HEK293T (cell line): ENCODE measurements around the gene TOR1AIP1.

Experiments
- CTCF ChIA-PET: fragments of 350-600 bp; formaldehyde crosslinking; extraction: SDS; loops from one replicate; lab custom pipeline; 2021; ENCODE audit warnings: antibody characterized with exemption, inconsistent platforms; lab: Yijun Ruan, JAX
- POLR2A ChIA-PET: fragments of 350-600 bp; formaldehyde crosslinking; extraction: SDS; loops from one replicate; lab custom pipeline; 2020; ENCODE audit warnings: antibody characterized with exemption, inconsistent platforms; lab: Yijun Ruan, JAX
- DNase-seq: peaks from one replicate; pipeline ENCODE4 v3.0.0; 2012; ENCODE audit warnings: mixed read lengths; ENCODE audit errors: extremely low spot score
- ARNT ChIP-seq: fragments of 450-650 bp; IDR thresholded peaks from 2 replicates; pipeline ENCODE4 v1.6.1; 2017; ENCODE audit warnings: mild to moderate bottlenecking
- BHLHE40 ChIP-seq: fragments of 450-650 bp; IDR thresholded peaks from 2 replicates; pipeline ENCODE4 v1.6.1; 2016; ENCODE audit warnings: mild to moderate bottlenecking, moderate library complexity, borderline replicate concordance
- CTBP1 ChIP-seq: fragments of 450-650 bp; IDR thresholded peaks from 2 replicates; pipeline ENCODE4 v1.6.1; 2016; ENCODE audit warnings: borderline replicate concordance
- ELF4 ChIP-seq: fragments of 450-650 bp; IDR thresholded peaks from 2 replicates; pipeline ENCODE4 v1.6.1; 2017; ENCODE audit warnings: antibody characterized with exemption
- FOXA1 ChIP-seq: fragments of 450-650 bp; IDR thresholded peaks from 2 replicates; pipeline ENCODE4 v1.6.1; 2016; ENCODE audit warnings: mild to moderate bottlenecking
- FOXK2 ChIP-seq: fragments of 450-650 bp; IDR thresholded peaks from 2 replicates; pipeline ENCODE4 v1.6.1; 2016; ENCODE audit warnings: mild to moderate bottlenecking
- FOXM1 ChIP-seq: fragments of 450-650 bp; IDR thresholded peaks from 2 replicates; pipeline ENCODE4 v1.6.1; 2017; ENCODE audit warnings: mild to moderate bottlenecking, borderline replicate concordance
- HDGF ChIP-seq: fragments of 450-650 bp; IDR thresholded peaks from 2 replicates; pipeline ENCODE4 v1.6.1; 2017; ENCODE audit warnings: antibody characterized with exemption, borderline replicate concordance
- L3MBTL2 ChIP-seq: fragments of 450-650 bp; conservative IDR thresholded peaks from 2 replicates; pipeline ENCODE4 v1.6.1; 2016; ENCODE audit warnings: mild to moderate bottlenecking
- LEF1 ChIP-seq: fragments of 450-650 bp; IDR thresholded peaks from 2 replicates; pipeline ENCODE4 v1.6.1; 2017; ENCODE audit warnings: mild to moderate bottlenecking, borderline replicate concordance
- NFRKB ChIP-seq: fragments of 450-650 bp; IDR thresholded peaks from 2 replicates; pipeline ENCODE4 v1.6.1; 2016; ENCODE audit warnings: mild to moderate bottlenecking, moderate library complexity
- PKNOX1 ChIP-seq: fragments of 450-650 bp; IDR thresholded peaks from 2 replicates; pipeline ENCODE4 v1.6.1; 2016
- SP1 ChIP-seq: fragments of 450-650 bp; IDR thresholded peaks from 2 replicates; pipeline ENCODE4 v1.6.1; 2017
- SUZ12 ChIP-seq: fragments of 450-650 bp; IDR thresholded peaks from 2 replicates; pipeline ENCODE4 v1.6.1; 2016; ENCODE audit warnings: mild to moderate bottlenecking
- TARDBP ChIP-seq: fragments of 450-650 bp; IDR thresholded peaks from 2 replicates; pipeline ENCODE4 v1.6.1; 2016
- ZNF384 ChIP-seq: fragments of 450-650 bp; IDR thresholded peaks from 2 replicates; pipeline ENCODE4 v1.6.1; 2016

Gene TOR1AIP1

GRCh38 chr1:179888071-179888470 lies 6.0 kb downstream of the TOR1AIP1 start:
- TF ChIP-seq FOXK2 (no peak), NFRKB (no peak), ZNF384 (no peak), CTBP1 (no peak), LEF1 (no peak), L3MBTL2 (no peak), FOXA1 (no peak), FOXM1 (no peak), HDGF (no peak), SP1 (no peak), SUZ12 (no peak), ELF4 (no peak), BHLHE40 (no peak), PKNOX1 (no peak), TARDBP (no peak), ARNT (no peak)
- ChIA-PET POLR2A (no interaction called here), CTCF (no interaction called here)
- no peak for DNase-seq

DNA sequence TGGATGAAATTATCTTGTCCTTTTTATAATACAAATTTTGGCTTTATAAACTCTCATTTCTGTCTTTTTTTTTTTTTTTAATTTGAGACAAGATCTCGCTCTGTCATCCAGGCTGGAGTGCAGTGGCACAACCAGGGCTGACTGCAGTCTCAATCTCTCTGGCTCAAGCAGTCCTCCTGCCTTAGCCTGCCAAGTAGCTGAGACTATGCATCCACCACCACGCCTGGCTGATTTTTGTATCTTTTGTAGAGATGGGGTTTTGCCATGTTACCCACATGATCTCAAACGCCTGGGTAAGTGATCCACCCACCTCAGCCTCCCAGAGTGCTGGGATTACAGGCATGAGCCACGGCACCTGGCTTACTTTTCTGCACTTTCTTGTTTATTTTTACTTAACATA lies 7.5 kb downstream of the TOR1AIP1 start:
- no peak for TF ChIP-seq SUZ12
- TF ChIP-seq LEF1: no peak
- TF ChIP-seq CTBP1: no peak
- ChIA-PET POLR2A (no interaction called here), CTCF (interaction anchor here (0.6 kb wide), 1 partner anchor 588 kb away, joined by 4 read pairs; no protein-coding TSS in a partner anchor)
- DNase-seq: no peak

DNA sequence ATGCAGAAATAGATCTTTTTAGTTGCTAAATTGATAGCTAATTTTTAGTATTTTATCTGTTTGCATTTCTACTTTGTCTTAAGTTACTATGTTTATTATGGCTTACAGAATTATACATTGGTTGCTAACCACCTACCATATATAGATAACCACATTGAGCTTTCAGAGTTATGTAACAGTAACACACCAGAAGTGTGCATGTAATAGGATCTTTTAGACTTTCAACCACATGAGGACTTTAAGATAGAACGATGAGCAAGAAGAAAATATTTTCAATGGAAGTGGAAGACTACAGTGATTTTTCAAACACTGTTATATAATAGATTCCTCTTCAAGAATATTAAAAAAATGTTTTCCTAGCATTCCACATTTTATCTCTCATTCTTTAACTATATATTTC lies 28.8 kb downstream of the TOR1AIP1 start:
- DNase-seq: no peak
- ChIA-PET POLR2A (interaction anchor here (1.0 kb wide), 1 partner anchor 29 kb away, joined by 3 read pairs; the partner anchor contains the start of gene TOR1AIP1), CTCF (interaction anchor here (1.7 kb wide), 1 partner anchor 29 kb away, joined by 3 read pairs; the partner anchor contains the start of gene TOR1AIP1)
- TF ChIP-seq L3MBTL2 (no peak), SUZ12 (no peak), HDGF (no peak), ELF4 (no peak)

DNA sequence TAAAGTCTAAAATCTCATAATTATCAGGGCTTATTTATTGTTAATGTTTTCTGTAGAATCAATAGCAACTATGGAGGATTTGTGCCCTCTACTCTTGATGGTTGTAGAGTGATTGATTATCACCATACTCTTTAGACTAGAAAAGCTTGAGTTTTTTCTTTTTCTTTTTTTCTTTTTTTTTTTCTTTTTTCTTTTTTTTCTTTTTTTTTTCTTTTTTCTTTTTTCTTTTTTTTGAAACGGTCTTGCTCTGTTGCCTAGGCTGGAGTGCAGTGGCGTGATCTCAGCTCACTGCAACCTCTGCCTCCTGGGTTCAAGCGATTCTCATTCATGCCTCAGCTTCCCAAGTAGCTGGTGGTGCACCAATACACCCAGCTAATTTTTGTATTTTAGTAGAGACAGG lies 29.7 kb downstream of the TOR1AIP1 start:
- POLR2A ChIA-PET: interaction anchor here (1.0 kb wide), 1 partner anchor 29 kb away, joined by 3 read pairs; the partner anchor contains the start of gene TOR1AIP1
- DNase-seq: no peak
- TF ChIP-seq FOXA1: no peak
- no peak for TF ChIP-seq ELF4
- no peak for TF ChIP-seq CTBP1
- TF ChIP-seq SP1: no peak
- no peak for TF ChIP-seq ZNF384
- no peak for TF ChIP-seq FOXK2
- no peak for TF ChIP-seq PKNOX1
- TF ChIP-seq SUZ12: no peak
- TF ChIP-seq TARDBP: no peak
- CTCF ChIA-PET: interaction anchor here (1.7 kb wide), 1 partner anchor 29 kb away, joined by 3 read pairs; the partner anchor contains the start of gene TOR1AIP1

- POLR2A ChIA-PET: no interaction called here
- CTCF ChIA-PET: interaction anchor here (1.3 kb wide), 1 partner anchor 13 kb away, joined by 3 read pairs; no protein-coding TSS in a partner anchor
- TF ChIP-seq LEF1: no peak
- no peak for TF ChIP-seq BHLHE40
- no peak for TF ChIP-seq FOXK2
- no peak for TF ChIP-seq SUZ12
- TF ChIP-seq SP1: no peak
- DNase-seq: no peak
These were observed 35.7 kb downstream of the TOR1AIP1 start for GRCh38 chr1:179917601-179918429.

DNA sequence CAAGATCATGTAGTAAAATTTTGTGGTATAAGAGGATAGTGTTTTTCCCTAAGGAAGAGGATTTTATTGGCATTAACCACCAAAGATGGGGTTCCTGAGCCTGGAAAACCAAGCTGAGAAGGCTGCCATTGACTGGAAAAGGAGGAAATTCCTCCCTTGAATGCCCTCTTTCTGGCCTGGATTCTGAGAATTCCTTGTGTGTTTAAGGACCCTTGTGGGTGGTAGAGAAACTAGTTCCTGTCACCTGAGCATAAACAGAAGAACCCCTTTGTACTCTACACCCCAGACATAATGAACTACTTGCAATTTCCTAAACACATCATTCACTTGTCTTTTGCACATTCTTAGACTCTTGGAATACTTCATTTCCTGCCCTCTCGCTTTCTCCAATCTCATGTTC lies 39.4 kb downstream of the TOR1AIP1 start:
- POLR2A ChIA-PET: no interaction called here
- no peak for TF ChIP-seq HDGF
- TF ChIP-seq CTBP1: no peak
- no peak for TF ChIP-seq ELF4
- no peak for TF ChIP-seq FOXM1
- no peak for TF ChIP-seq ARNT
- no peak for TF ChIP-seq PKNOX1
- TF ChIP-seq SP1: no peak
- no peak for TF ChIP-seq SUZ12
- no peak for TF ChIP-seq NFRKB
- no peak for TF ChIP-seq FOXA1
- TF ChIP-seq LEF1: no peak
- TF ChIP-seq TARDBP: no peak
- TF ChIP-seq BHLHE40: no peak
- no peak for TF ChIP-seq L3MBTL2
- no peak for TF ChIP-seq FOXK2
- TF ChIP-seq ZNF384: no peak
- CTCF ChIA-PET: no interaction called here
- DNase-seq: no peak
